Activated T-helper 1 cell treated with anti-CD3 and anti-CD28 coated beads, Interleukin-12 subunit alpha, Interleukin-12 subunit beta, Interleukin-2, Interleukin-4 antibody, amounts not matched to agents 30 ng/mL and 10 ng/mL and 1 ng/mL, durations not matched to agents 14 hours and 24 hours and 36 hours (primary cell): ENCODE results near the gene GP1BB. TPM values are rescaled to one million over a fixed set of nuclear protein-coding genes. Genes with fewer than 3 reads are reported as not detected.
"Not testable (repeated sequence)": the region's sequence is repeated elsewhere in the genome, so short reads cannot be mapped to it uniquely, and the experiment has no call there.

Source experiments
- DNase-seq: peaks from one replicate; pipeline ENCODE4 v3.0.0; 2021; ENCODE audit warnings: low spot score
- H3K27ac Mint-ChIP-seq: one replicate; pipeline ENCODE4 v1.8.0; 2021; ENCODE audit warnings: mild to moderate bottlenecking, mixed read lengths
- H3K27me3 Mint-ChIP-seq: one replicate; pipeline ENCODE4 v1.8.0; 2022; ENCODE audit warnings: mild to moderate bottlenecking, moderate library complexity, mixed read lengths; ENCODE audit not compliant: insufficient read depth
- H3K36me3 Mint-ChIP-seq: one replicate; pipeline ENCODE4 v1.8.0; 2021; ENCODE audit warnings: low read depth, mixed read lengths
- H3K4me1 Mint-ChIP-seq: one replicate; pipeline ENCODE4 v1.8.0; 2021; ENCODE audit warnings: low read depth, mixed read lengths
- H3K4me3 Mint-ChIP-seq: one replicate; pipeline ENCODE4 v1.8.0; 2021; ENCODE audit warnings: mild to moderate bottlenecking, moderate library complexity, mixed read lengths
- H3K9me3 Mint-ChIP-seq: one replicate; pipeline ENCODE4 v1.8.0; 2021; ENCODE audit warnings: mixed read lengths
- intact Hi-C: fragments of 100-400 bp; cut with micrococcal nuclease; formaldehyde crosslinking; loops from one replicate; pipeline ENCODE4 v1.15.1; 2024
- total RNA-seq: library from RNA; stranded (reverse); gene quantifications from 2 replicates; pipeline ENCODE4 v1.2.3, GENCODE V29; 2022

GP1BB gene
- total RNA-seq, 1 donor from 2014 or later = not detected

- no peaks in the 10 kb centered on the region for H3K36me3 Mint-ChIP-seq
- no peaks in the 10 kb centered on the region for H3K9me3 Mint-ChIP-seq
- no peak overlapping the region for H3K4me3 Mint-ChIP-seq
- no peak for DNase-seq
- intact Hi-C loops = no loop called here
- no peak overlapping the region for H3K27ac Mint-ChIP-seq
- H3K27me3 Mint-ChIP-seq = peaks cover 3% of the 10 kb centered on the region
- H3K4me1 Mint-ChIP-seq = no peaks in the 10 kb centered on the region
Measured at GRCh38 chr22:19687561-19688300, 35.6 kb upstream of the GP1BB start.

- intact Hi-C loops = no loop called here
- Mint-ChIP-seq H3K27ac (no peak overlapping the region), H3K27me3 (no peaks in the 10 kb centered on the region), H3K36me3 (no peaks in the 10 kb centered on the region), H3K9me3 (no peaks in the 10 kb centered on the region), H3K4me1 (no peaks in the 10 kb centered on the region), H3K4me3 (no peak overlapping the region)
- DNase-seq = no peak
Measured at GRCh38 chr22:19688301-19689290, 34.7 kb upstream of the GP1BB start.

GRCh38 chr22:19689408-19689807 is 33.9 kb upstream of the GP1BB start:
- Mint-ChIP-seq H3K4me3 (no peak overlapping the region), H3K36me3 (no peaks in the 10 kb centered on the region), H3K9me3 (no peaks in the 10 kb centered on the region), H3K27ac (no peak overlapping the region), H3K4me1 (no peaks in the 10 kb centered on the region), H3K27me3 (no peaks in the 10 kb centered on the region)
- no peak for DNase-seq
- intact Hi-C loops = no loop called here

GRCh38 chr22:19691007-19691720 is 32.2 kb upstream of the GP1BB start:
- no peak overlapping the region for H3K27ac Mint-ChIP-seq
- H3K4me1 Mint-ChIP-seq = no peaks in the 10 kb centered on the region
- DNase-seq = no peak
- H3K4me3 Mint-ChIP-seq = no peak overlapping the region
- H3K9me3 Mint-ChIP-seq = no peaks in the 10 kb centered on the region
- no peaks in the 10 kb centered on the region for H3K27me3 Mint-ChIP-seq
- intact Hi-C loops = no loop called here
- H3K36me3 Mint-ChIP-seq = no peaks in the 10 kb centered on the region

- H3K27ac Mint-ChIP-seq = no peak overlapping the region
- H3K9me3 Mint-ChIP-seq = no peaks in the 10 kb centered on the region
- H3K4me1 Mint-ChIP-seq = no peaks in the 10 kb centered on the region
- no peak overlapping the region for H3K4me3 Mint-ChIP-seq
- intact Hi-C loops = no loop called here
- DNase-seq = no peak
- H3K27me3 Mint-ChIP-seq = no peaks in the 10 kb centered on the region
- H3K36me3 Mint-ChIP-seq = no peaks in the 10 kb centered on the region
Measured at GRCh38 chr22:19691721-19692341, 31.5 kb upstream of the GP1BB start.

GRCh38 chr22:19693581-19693980 is 29.8 kb upstream of the GP1BB start:
- intact Hi-C loops = no loop called here
- H3K27ac Mint-ChIP-seq = no peak overlapping the region
- no peaks in the 10 kb centered on the region for H3K4me1 Mint-ChIP-seq
- H3K4me3 Mint-ChIP-seq = no peak overlapping the region
- H3K9me3 Mint-ChIP-seq = no peaks in the 10 kb centered on the region
- no peak for DNase-seq
- H3K27me3 Mint-ChIP-seq = peaks cover 1% of the 10 kb centered on the region
- no peaks in the 10 kb centered on the region for H3K36me3 Mint-ChIP-seq

GRCh38 chr22:19693981-19694670 is 29.2 kb upstream of the GP1BB start:
- H3K27me3 Mint-ChIP-seq = peaks cover 1% of the 10 kb centered on the region
- H3K36me3 Mint-ChIP-seq = no peaks in the 10 kb centered on the region
- intact Hi-C loops = no loop called here
- DNase-seq = no peak
- H3K9me3 Mint-ChIP-seq = no peaks in the 10 kb centered on the region
- no peak overlapping the region for H3K27ac Mint-ChIP-seq
- no peaks in the 10 kb centered on the region for H3K4me1 Mint-ChIP-seq
- no peak overlapping the region for H3K4me3 Mint-ChIP-seq

GRCh38 chr22:19694696-19695095 is 28.6 kb upstream of the GP1BB start:
- intact Hi-C loops = no loop called here
- no peak overlapping the region for H3K27ac Mint-ChIP-seq
- H3K36me3 Mint-ChIP-seq = no peaks in the 10 kb centered on the region
- no peaks in the 10 kb centered on the region for H3K9me3 Mint-ChIP-seq
- no peaks in the 10 kb centered on the region for H3K4me1 Mint-ChIP-seq
- no peak overlapping the region for H3K4me3 Mint-ChIP-seq
- H3K27me3 Mint-ChIP-seq = peaks cover 1% of the 10 kb centered on the region
- no peak for DNase-seq

- no peaks in the 10 kb centered on the region for H3K36me3 Mint-ChIP-seq
- DNase-seq = no peak
- intact Hi-C loops = no loop called here
- no peak overlapping the region for H3K27ac Mint-ChIP-seq
- H3K4me3 Mint-ChIP-seq = no peak overlapping the region
- H3K27me3 Mint-ChIP-seq = peaks cover 6% of the 10 kb centered on the region
- no peaks in the 10 kb centered on the region for H3K9me3 Mint-ChIP-seq
- H3K4me1 Mint-ChIP-seq = no peaks in the 10 kb centered on the region
Measured at GRCh38 chr22:19696504-19697276, 26.6 kb upstream of the GP1BB start.

GRCh38 chr22:19697871-19698270 is 25.5 kb upstream of the GP1BB start:
- H3K36me3 Mint-ChIP-seq, H3K27me3 Mint-ChIP-seq, H3K4me3 Mint-ChIP-seq, DNase-seq, H3K9me3 Mint-ChIP-seq, intact Hi-C loops, H3K27ac Mint-ChIP-seq, H3K4me1 Mint-ChIP-seq: not testable (repeated sequence)

- Mint-ChIP-seq H3K4me1 (no peaks in the 10 kb centered on the region), H3K9me3 (no peaks in the 10 kb centered on the region), H3K27me3 (peaks cover 6% of the 10 kb centered on the region), H3K4me3 (no peak overlapping the region), H3K36me3 (no peaks in the 10 kb centered on the region), H3K27ac (no peak overlapping the region)
- DNase-seq = no peak
- intact Hi-C loops = no loop called here
Measured at GRCh38 chr22:19700790-19701419, 22.4 kb upstream of the GP1BB start.
